SK-N-SH (cell line): ENCODE results near the gene ANKH. TPM values are rescaled to one million over a fixed set of nuclear protein-coding genes. Genes with fewer than 3 reads are reported as not detected.

Source experiments
- CTCF ChIA-PET: fragments of 300-600, 350-600 bp; formaldehyde crosslinking; extraction: SDS; loops from one replicate; lab custom pipeline; 2021; lab: Yijun Ruan, JAX
- POLR2A ChIA-PET: fragments of 350-600 bp; sonication (Branson Sonifier 250); formaldehyde crosslinking; extraction: SDS; loops from one replicate; lab custom pipeline; 2020; ENCODE audit warnings: antibody characterized with exemption, inconsistent platforms; lab: Yijun Ruan, JAX
- DNase-seq: peaks from one replicate; pipeline ENCODE4 v3.0.0; 2012
- H2AFZ ChIP-seq: fragments of 200-600 bp; sonication (generic); 2 replicates; pipeline ENCODE4 v1.8.1; 2016; ENCODE audit warnings: antibody characterized with exemption, mild to moderate bottlenecking, low read depth
- H3F3A ChIP-seq: fragments of 200-600 bp; sonication (generic); replicated peaks from 2 replicates; pipeline ENCODE3; 2016; ENCODE audit warnings: antibody characterized with exemption, mild to moderate bottlenecking; ENCODE audit not compliant: insufficient read depth
- H3K27ac ChIP-seq, 2 experiments: fragments of 200-500 bp in 1 of 2; fragments of 200-600 bp in 1 of 2; sonication (Bioruptor generic) in 1 of 2; sonication (generic), shearing (Covaris generic) in 1 of 2; 2 replicates each; pipeline versions ENCODE4 v1.5.1 to v1.6.1; 2014 to 2016; ENCODE audit warnings: low read depth in 2 of 2, inconsistent platforms in 1 of 2, low read length in 1 of 2, mild to moderate bottlenecking in 1 of 2, mixed read lengths in 1 of 2
- H3K27me3 ChIP-seq: fragments of 200-600 bp; sonication (generic), shearing (Covaris generic); 2 replicates; pipeline ENCODE4 v1.6.1; 2016; ENCODE audit warnings: mixed run types; ENCODE audit not compliant: insufficient read depth
- H3K36me3 ChIP-seq, 2 experiments: fragments of 200-500 bp in 1 of 2; fragments of 200-600 bp in 1 of 2; sonication (Bioruptor generic) in 1 of 2; sonication (generic) in 1 of 2; replicated peaks in 1 of 2; 2 replicates each; pipeline versions ENCODE3 to v1.5.1; 2014 to 2016; ENCODE audit warnings: low read length in 1 of 2, mild to moderate bottlenecking in 1 of 2; ENCODE audit not compliant: insufficient read depth in 2 of 2, control insufficient read depth in 1 of 2
- H3K4me1 ChIP-seq, 2 experiments: fragments of 200-500 bp in 1 of 2; fragments of 200-600 bp in 1 of 2; sonication (Bioruptor generic) in 1 of 2; sonication (generic), shearing (Covaris generic) in 1 of 2; 2 replicates each; pipeline versions ENCODE4 v1.5.1 to v1.6.1; 2014 to 2016; ENCODE audit warnings: low read depth in 1 of 2, low read length in 1 of 2, mixed run types in 1 of 2; ENCODE audit not compliant: insufficient read depth in 2 of 2, control insufficient read depth in 1 of 2
- H3K4me2 ChIP-seq: fragments of 200-600 bp; sonication (generic), shearing (Covaris generic); 2 replicates; pipeline ENCODE4 v1.6.1; 2017; ENCODE audit warnings: mixed run types
- H3K4me3 ChIP-seq, 2 experiments: fragments of 200-500 bp in 1 of 2; fragments of 200-600 bp in 1 of 2; sonication (Bioruptor generic) in 1 of 2; sonication (generic), shearing (Covaris generic) in 1 of 2; 2 replicates each; pipeline versions ENCODE4 v1.5.1 to v1.8.1; 2014 to 2016; ENCODE audit warnings: low read depth in 2 of 2, inconsistent platforms in 1 of 2, low read length in 1 of 2, mild to moderate bottlenecking in 1 of 2, mixed read lengths in 1 of 2, moderate library complexity in 1 of 2
- H3K79me2 ChIP-seq: fragments of 200-600 bp; sonication (generic); 2 replicates; pipeline ENCODE4 v1.8.1; 2017; ENCODE audit warnings: mild to moderate bottlenecking; ENCODE audit not compliant: insufficient read depth
- H3K9ac ChIP-seq: fragments of 200-600 bp; sonication (generic); 2 replicates; pipeline ENCODE4 v1.6.1; 2017; ENCODE audit warnings: mixed run types
- H3K9me2 ChIP-seq: fragments of 200-600 bp; sonication (generic); 2 replicates; pipeline ENCODE4 v1.6.1; 2017; ENCODE audit warnings: mixed run types
- H3K9me3 ChIP-seq: fragments of 200-600 bp; sonication (generic); 2 replicates; pipeline ENCODE4 v1.6.1; 2017; ENCODE audit warnings: mixed run types, mild to moderate bottlenecking, moderate library complexity
- H4K20me1 ChIP-seq: fragments of 200-600 bp; sonication (generic); 2 replicates; pipeline ENCODE4 v1.6.1; 2017; ENCODE audit warnings: mild to moderate bottlenecking, mixed run types; ENCODE audit not compliant: insufficient read depth
- CHD2 ChIP-seq: fragments of 150-350 bp; IDR thresholded peaks from 2 replicates; pipeline ENCODE4 v1.6.1; 2018; ENCODE audit warnings: low read length; ENCODE audit not compliant: partially characterized antibody
- CTCF ChIP-seq: fragments of 200-600 bp; sonication (generic); IDR thresholded peaks from 2 replicates; pipeline ENCODE4 v1.6.1; 2017; ENCODE audit warnings: antibody characterized with exemption, mild to moderate bottlenecking, moderate library complexity
- ELF1 ChIP-seq: IDR thresholded peaks from 2 replicates; pipeline ENCODE4 v1.4.0; 2012
- FOSL2 ChIP-seq: IDR thresholded peaks from 2 replicates; pipeline ENCODE4 v1.4.0; 2012; ENCODE audit warnings: low read depth, mild to moderate bottlenecking, moderate library complexity, borderline replicate concordance
- GABPA ChIP-seq: IDR thresholded peaks from 2 replicates; pipeline ENCODE4 v1.4.0; 2012; ENCODE audit warnings: low read depth, mild to moderate bottlenecking
- GATA2 ChIP-seq: sonication (generic); formaldehyde crosslinking; IDR thresholded peaks from 2 replicates; pipeline ENCODE4 v1.5.0; 2020; ENCODE audit warnings: mild to moderate bottlenecking, missing genetic modification reagents
- IRF3 ChIP-seq: fragments of 150-350 bp; IDR thresholded peaks from 2 replicates; pipeline ENCODE4 v1.6.1; 2016; ENCODE audit warnings: mild to moderate bottlenecking, low read depth, low read length
- JUND ChIP-seq: IDR thresholded peaks from 2 replicates; pipeline ENCODE4 v1.4.0; 2012
- MAX ChIP-seq: IDR thresholded peaks from 2 replicates; pipeline ENCODE4 v1.4.0; 2012; ENCODE audit warnings: low read depth
- MEF2A ChIP-seq: IDR thresholded peaks from 2 replicates; pipeline ENCODE4 v1.4.0; 2012; ENCODE audit warnings: low read depth, borderline replicate concordance
- NFIC ChIP-seq: IDR thresholded peaks from 2 replicates; pipeline ENCODE4 v1.4.0; 2012; ENCODE audit warnings: borderline replicate concordance
- NRF1 ChIP-seq: IDR thresholded peaks from 2 replicates; pipeline ENCODE4 v1.6.1; 2012; ENCODE audit warnings: low read depth, mild to moderate bottlenecking, low read length
- PBX3 ChIP-seq: IDR thresholded peaks from 2 replicates; pipeline ENCODE4; 2012
- POLR2AphosphoS5 ChIP-seq: IDR thresholded peaks from 2 replicates; pipeline ENCODE4 v1.6.1; 2012; ENCODE audit warnings: low read depth, low read length
- RCOR1 ChIP-seq: fragments of 150-350 bp; IDR thresholded peaks from 2 replicates; pipeline ENCODE4 v1.6.1; 2017; ENCODE audit warnings: antibody characterized with exemption, low read length
- RFX5 ChIP-seq: IDR thresholded peaks from 2 replicates; pipeline ENCODE4 v1.6.1; 2012; ENCODE audit warnings: mild to moderate bottlenecking, improper control_type of control experiment, low read length
- RXRA ChIP-seq: IDR thresholded peaks from 2 replicates; pipeline ENCODE4 v1.4.0; 2012; ENCODE audit warnings: low read depth, mild to moderate bottlenecking, borderline replicate concordance
- SIN3A ChIP-seq: IDR thresholded peaks from 2 replicates; pipeline ENCODE4 v1.6.1; 2012; ENCODE audit warnings: low read depth, mild to moderate bottlenecking, low read length, moderate library complexity, borderline replicate concordance
- SMC3 ChIP-seq: IDR thresholded peaks from 2 replicates; pipeline ENCODE4 v1.6.1; 2012; ENCODE audit warnings: low read depth, low read length, improper control_type of control experiment
- TAF1 ChIP-seq: IDR thresholded peaks from 2 replicates; pipeline ENCODE4 v1.6.1; 2012; ENCODE audit warnings: low read depth, mild to moderate bottlenecking, low read length, moderate library complexity, borderline replicate concordance
- TCF12 ChIP-seq: IDR thresholded peaks from 2 replicates; pipeline ENCODE4 v1.4.0; 2012
- TEAD4 ChIP-seq: IDR thresholded peaks from 2 replicates; pipeline ENCODE4 v1.4.0; 2012; ENCODE audit warnings: mild to moderate bottlenecking, borderline replicate concordance; ENCODE audit not compliant: insufficient read depth
- USF1 ChIP-seq: IDR thresholded peaks from 2 replicates; pipeline ENCODE4 v1.4.0; 2012; ENCODE audit warnings: low read depth, borderline replicate concordance
- USF2 ChIP-seq: fragments of 150-350 bp; IDR thresholded peaks from 2 replicates; pipeline ENCODE4 v1.6.1; 2017; ENCODE audit warnings: antibody characterized with exemption, low read length, low read depth, borderline replicate concordance
- YY1 ChIP-seq: IDR thresholded peaks from 2 replicates; pipeline ENCODE4 v1.4.0; 2012; ENCODE audit warnings: low read depth, mild to moderate bottlenecking
- WGBS: methylation state at CpG from one replicate; pipeline ENCODE4 v1.1.6; 2017; ENCODE audit warnings: low lambda C conversion rate; 5-methylcytosine and 5-hydroxymethylcytosine counted together
- polyA plus RNA-seq, 3 experiments: library from polyadenylated mRNA; depleted of rRNA; stranded (reverse); fragments of >200 nt; gene quantifications; 2 replicates each; pipeline ENCODE4 v1.2.3, GENCODE V29; 2012

ANKH gene
- polyA plus RNA-seq, 1 of the 3 experiments (the other 2 are of a cell fraction): 22.0 TPM

- Histone ChIP-seq H3F3A (peaks cover 10% of the 10 kb centered on the region), H3K9me2 (no peaks in the 10 kb centered on the region), H3K9ac (no peak overlapping the region), H3K79me2 (peaks cover 24% of the 10 kb centered on the region), H3K36me3 (peaks cover 0 to 5% of the 10 kb centered on the region in 2 experiments), H3K9me3 (no peaks in the 10 kb centered on the region), H4K20me1 (no peaks in the 10 kb centered on the region), H3K27ac (no peak overlapping the region), H3K27me3 (no peaks in the 10 kb centered on the region), H2AFZ (no peak overlapping the region), H3K4me2 (no peak overlapping the region), H3K4me1 (peaks cover 0 to 17% of the 10 kb centered on the region in 2 experiments; a peak in 3 of 4 replicates), H3K4me3 (no peak overlapping the region)
- POLR2A ChIA-PET: no interaction called here
- TF ChIP-seq ELF1 (no peak), GATA2 (CRISPR knock-in tag) (no peak), MAX (no peak), RXRA (no peak), NRF1 (no peak), TEAD4 (no peak), TCF12 (no peak), USF2 (no peak), GABPA (no peak), SIN3A (no peak), TAF1 (no peak), JUND (no peak), RCOR1 (no peak), NFIC (no peak), POLR2AphosphoS5 (no peak)
- DNase-seq: no peak
- CTCF ChIA-PET: interaction anchor here (0.8 kb wide), 1 partner anchor 33 kb away, joined by 3 read pairs; no protein-coding TSS in a partner anchor
- WGBS: 97% methylated on average over 2 of the region's 2 CpGs
Observed at GRCh38 chr5:14825977-14826376, 45.6 kb downstream of the ANKH start.

- H4K20me1 ChIP-seq: no peaks in the 10 kb centered on the region
- POLR2A ChIA-PET: no interaction called here
- TF ChIP-seq USF1 (no peak), IRF3 (no peak), MEF2A (no peak), RFX5 (no peak), RCOR1 (no peak), SMC3 (no peak), YY1 (no peak), PBX3 (no peak), ELF1 (no peak), CTCF (no peak), SIN3A (no peak), FOSL2 (no peak), JUND (no peak), CHD2 (no peak), GABPA (no peak)
Observed at GRCh38 chr5:14824499-14824898, 47.1 kb downstream of the ANKH start.

More at GRCh38 chr5:14824499-14824898, 47.1 kb downstream of the ANKH start:
- Histone ChIP-seq H3K9ac (no peak overlapping the region), H3K79me2 (peaks cover 34% of the 10 kb centered on the region), H3K4me1 (peaks cover 0 to 21% of the 10 kb centered on the region in 2 experiments; a peak in 3 of 4 replicates), H3K9me3 (no peaks in the 10 kb centered on the region), H3K27me3 (no peaks in the 10 kb centered on the region), H3K4me2 (no peak overlapping the region), H2AFZ (no peak overlapping the region), H3F3A (peaks cover 18% of the 10 kb centered on the region), H3K9me2 (no peaks in the 10 kb centered on the region), H3K27ac (no peak overlapping the region), H3K36me3 (peaks cover 0 to 5% of the 10 kb centered on the region in 2 experiments), H3K4me3 (no peak overlapping the region)
- CTCF ChIA-PET: interaction anchor here (1.0 to 1.2 kb wide), 2 partner anchors 33 to 35 kb away, joined by 3 read pairs; no protein-coding TSS in a partner anchor
- DNase-seq: no peak
- 94% methylated on average over 3 of the region's 3 CpGs for WGBS
